ENCODE measurements around the gene GRIK5.
"Not testable (repeated sequence)": the region's sequence is repeated elsewhere in the genome, so short reads cannot be mapped to it uniquely, and the experiment has no call there.

GRIK5 gene

DNA sequence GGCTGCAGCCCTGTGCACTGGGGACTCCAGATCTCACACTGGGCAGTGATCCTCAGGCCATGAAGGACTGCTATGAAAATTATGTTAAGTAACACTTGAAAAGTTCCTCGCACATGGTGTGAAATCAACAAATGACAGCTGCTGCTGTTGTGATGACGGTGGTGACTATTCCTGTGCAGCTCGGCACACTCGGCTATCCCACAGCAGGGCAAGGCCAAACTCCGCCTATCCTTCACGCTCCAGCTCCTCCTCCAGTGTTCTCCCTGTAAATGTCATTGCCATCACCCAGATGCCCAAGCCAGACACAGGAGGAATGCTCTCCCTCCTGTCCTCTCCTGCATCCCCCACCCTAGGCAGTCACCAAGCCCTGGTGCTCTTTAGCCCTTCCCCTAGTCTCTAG is 31.3 kb downstream of the GRIK5 start:
- H3K4me1 ChIP-seq (ENCODE audit: control insufficient read depth, insufficient read depth, low read length), result peaks cover 2% of the 10 kb centered on the region
- no peak for DNase-seq (ENCODE audit: low read depth)
- H3K9me3 ChIP-seq (ENCODE audit: control insufficient read depth, low read length), result no peaks in the 10 kb centered on the region
- no peaks in the 10 kb centered on the region for H3K36me3 ChIP-seq (ENCODE audit: control insufficient read depth, insufficient read depth, low read length, severe bottlenecking)
- H3K9ac ChIP-seq (ENCODE audit: low read length), result no peak overlapping the region
- no peak overlapping the region for H3K4me3 ChIP-seq (ENCODE audit: low read length)
- H3K27me3 ChIP-seq (replicated peaks; ENCODE audit: control insufficient read depth, insufficient read depth, low read length), result peaks cover 18% of the 10 kb centered on the region

DNA sequence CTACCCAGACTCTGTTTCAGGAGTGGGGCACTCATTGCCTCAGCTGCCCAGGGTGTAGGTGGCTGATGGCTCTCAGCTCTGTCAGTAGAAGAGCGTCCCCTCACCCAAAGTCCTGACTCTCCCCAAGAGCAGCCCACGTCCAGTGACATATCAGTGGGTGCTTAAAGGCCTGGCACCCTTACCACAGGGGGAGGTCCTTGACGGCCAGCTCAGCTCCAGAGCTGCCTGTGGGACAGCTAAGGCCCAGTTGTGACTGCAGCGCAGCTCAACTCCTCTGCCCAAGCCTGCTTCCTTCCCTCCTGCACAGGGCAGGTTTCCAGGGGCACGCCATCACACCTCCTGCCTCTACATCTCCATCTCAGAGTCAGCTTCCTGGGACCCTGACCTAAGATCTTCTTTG is 32.4 kb downstream of the GRIK5 start:
- no peak overlapping the region for H3K4me3 ChIP-seq (ENCODE audit: low read length)
- H3K4me1 ChIP-seq (ENCODE audit: control insufficient read depth, insufficient read depth, low read length), result peaks cover 10% of the 10 kb centered on the region
- no peak for DNase-seq (ENCODE audit: low read depth)
- no peaks in the 10 kb centered on the region for H3K9me3 ChIP-seq (ENCODE audit: control insufficient read depth, low read length)
- H3K9ac ChIP-seq (ENCODE audit: low read length), result no peak overlapping the region
- peaks cover 16% of the 10 kb centered on the region for H3K27me3 ChIP-seq (replicated peaks; ENCODE audit: control insufficient read depth, insufficient read depth, low read length)
- no peaks in the 10 kb centered on the region for H3K36me3 ChIP-seq (ENCODE audit: control insufficient read depth, insufficient read depth, low read length, severe bottlenecking)

DNA sequence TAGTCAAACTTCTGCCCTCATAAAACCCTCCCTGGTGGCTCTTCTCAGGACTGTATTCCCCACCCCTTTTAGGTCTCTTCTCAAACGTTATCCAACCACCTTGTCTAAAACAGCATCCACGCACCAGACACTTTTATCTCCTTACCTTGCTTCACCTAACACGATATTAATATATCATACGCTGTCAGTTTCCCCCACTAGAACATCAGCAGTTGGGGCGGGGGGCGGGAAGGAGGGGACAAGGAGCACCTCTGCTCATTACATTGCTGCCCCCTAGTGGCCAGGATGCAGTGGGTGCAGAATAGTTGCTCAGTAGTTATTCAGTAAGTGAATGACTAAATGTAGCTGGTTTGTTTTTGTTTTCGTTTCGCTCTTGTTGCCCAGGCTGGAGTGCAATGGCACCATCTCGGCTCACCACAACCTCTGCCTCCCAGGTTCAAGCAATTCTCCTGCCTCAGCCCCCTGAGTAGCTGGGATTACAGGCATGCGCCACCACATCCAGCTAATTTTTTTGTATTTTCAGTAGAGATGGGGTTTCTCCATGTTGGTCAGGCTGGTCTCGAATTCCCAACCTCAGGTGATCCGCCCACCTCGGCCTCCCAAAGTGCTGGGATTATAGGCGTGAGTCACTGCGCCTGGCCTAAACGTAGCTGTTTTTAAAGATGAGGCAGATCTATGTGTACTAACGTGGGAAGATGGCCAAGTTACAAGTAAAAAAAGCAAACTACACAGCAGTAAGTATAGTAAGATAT is 35.2 kb downstream of the GRIK5 start:
- peak overlapping the region; percentile 29 for H3K4me3 ChIP-seq (ENCODE audit: low read length)
- H3K36me3 ChIP-seq (ENCODE audit: control insufficient read depth, insufficient read depth, low read length, severe bottlenecking); H3K9ac ChIP-seq (ENCODE audit: low read length); H3K9me3 ChIP-seq (ENCODE audit: control insufficient read depth, low read length): not testable (repeated sequence)
- peaks cover 30% of the 10 kb centered on the region for H3K4me1 ChIP-seq (ENCODE audit: control insufficient read depth, insufficient read depth, low read length)
- DNase-seq (ENCODE audit: low read depth), result peak; percentile 92
- H3K27me3 ChIP-seq (replicated peaks; ENCODE audit: control insufficient read depth, insufficient read depth, low read length), result peaks cover 11% of the 10 kb centered on the region

DNA sequence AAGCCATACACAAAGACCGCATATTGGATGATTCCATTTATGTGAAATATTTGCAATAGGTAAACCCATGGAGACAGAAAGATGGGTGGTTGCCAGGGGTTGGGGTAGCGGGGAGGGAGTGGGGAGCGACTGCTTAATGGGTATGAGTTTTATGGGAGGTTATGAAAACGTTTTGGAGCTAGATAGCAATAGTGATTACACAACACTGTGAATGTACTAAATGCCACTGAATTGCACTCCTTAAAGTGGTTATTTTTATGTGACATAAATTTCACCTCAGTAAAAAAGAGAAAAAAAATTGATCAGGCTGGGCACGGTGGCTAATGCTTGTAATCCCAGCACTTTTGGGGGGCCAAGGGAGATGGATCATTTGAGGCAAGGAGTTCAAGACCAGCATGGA is 36.6 kb downstream of the GRIK5 start:
- Histone ChIP-seq H3K9ac (ENCODE audit: low read length) (no peak overlapping the region), H3K4me1 (ENCODE audit: control insufficient read depth, insufficient read depth, low read length) (peaks cover 30% of the 10 kb centered on the region), H3K4me3 (ENCODE audit: low read length) (no peak overlapping the region), H3K27me3 (replicated peaks; ENCODE audit: control insufficient read depth, insufficient read depth, low read length) (peaks cover 18% of the 10 kb centered on the region), H3K36me3 (ENCODE audit: control insufficient read depth, insufficient read depth, low read length, severe bottlenecking) (no peaks in the 10 kb centered on the region), H3K9me3 (ENCODE audit: control insufficient read depth, low read length) (no peaks in the 10 kb centered on the region)
- DNase-seq (ENCODE audit: low read depth), result no peak

DNA sequence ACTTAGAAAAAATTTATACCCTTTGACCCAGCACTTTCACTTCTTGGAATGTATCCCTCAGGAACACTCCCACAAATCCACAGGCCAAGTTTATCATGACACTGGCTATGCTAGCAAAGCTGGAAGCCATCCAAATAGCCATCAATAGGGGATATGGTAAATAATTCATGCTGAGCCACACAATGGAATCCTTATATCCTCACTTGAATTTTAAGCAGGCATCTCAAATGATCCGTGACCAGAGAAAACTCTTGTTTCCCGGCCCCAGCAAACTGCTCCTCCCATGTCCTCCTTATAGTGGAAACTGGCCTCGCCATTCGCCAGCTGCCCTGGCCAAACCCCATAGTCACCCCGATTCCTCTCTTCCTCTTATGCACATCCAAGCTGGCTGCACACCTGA is 37.6 kb downstream of the GRIK5 start:
- Histone ChIP-seq H3K9me3 (ENCODE audit: control insufficient read depth, low read length) (no peaks in the 10 kb centered on the region), H3K36me3 (ENCODE audit: control insufficient read depth, insufficient read depth, low read length, severe bottlenecking) (no peaks in the 10 kb centered on the region), H3K9ac (ENCODE audit: low read length) (no peak overlapping the region), H3K4me3 (ENCODE audit: low read length) (no peak overlapping the region), H3K4me1 (ENCODE audit: control insufficient read depth, insufficient read depth, low read length) (peaks cover 30% of the 10 kb centered on the region), H3K27me3 (replicated peaks; ENCODE audit: control insufficient read depth, insufficient read depth, low read length) (peaks cover 25% of the 10 kb centered on the region)
- no peak for DNase-seq (ENCODE audit: low read depth)

DNA sequence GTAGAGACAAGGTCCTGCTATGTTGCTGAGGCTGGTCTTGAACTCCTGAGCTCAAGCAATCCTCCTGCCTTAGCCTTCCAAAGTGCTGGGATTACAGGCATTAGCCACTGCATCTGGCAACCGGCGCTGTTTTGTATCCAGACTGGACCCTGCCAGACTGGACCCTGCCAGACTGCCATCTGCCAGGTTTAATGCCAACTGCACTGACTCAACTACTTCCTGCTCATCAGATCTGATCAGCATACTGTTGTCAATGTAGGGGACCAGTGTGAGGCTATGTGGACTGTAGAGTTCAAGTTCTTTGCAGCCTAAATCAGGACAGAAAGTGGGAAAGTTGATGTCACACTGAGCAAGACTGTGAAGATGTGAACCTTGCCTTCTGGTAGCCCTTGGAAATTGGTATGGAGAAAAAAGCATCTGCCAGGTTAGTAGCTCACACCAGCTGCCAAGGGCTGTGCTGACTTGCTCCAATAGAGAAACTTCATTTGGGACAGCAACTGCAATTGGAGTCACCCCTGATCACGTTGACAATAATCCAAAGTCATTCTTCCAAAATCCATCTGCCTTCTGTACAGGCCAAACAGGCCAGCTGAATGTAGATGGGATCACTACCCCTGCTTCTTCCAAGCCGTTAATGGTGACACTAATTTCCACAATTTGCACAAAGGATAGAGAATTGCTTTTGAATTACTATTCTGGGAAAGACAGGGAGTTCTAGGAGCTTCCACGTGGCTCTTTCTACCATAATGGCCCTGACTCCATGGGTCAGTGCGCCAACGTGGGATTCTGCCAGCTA is 39.2 kb downstream of the GRIK5 start:
- Histone ChIP-seq H3K4me1 (ENCODE audit: control insufficient read depth, insufficient read depth, low read length) (peaks cover 30% of the 10 kb centered on the region), H3K9ac (ENCODE audit: low read length) (no peak overlapping the region), H3K4me3 (ENCODE audit: low read length) (no peak overlapping the region), H3K9me3 (ENCODE audit: control insufficient read depth, low read length) (no peaks in the 10 kb centered on the region), H3K36me3 (ENCODE audit: control insufficient read depth, insufficient read depth, low read length, severe bottlenecking) (no peaks in the 10 kb centered on the region), H3K27me3 (replicated peaks; ENCODE audit: control insufficient read depth, insufficient read depth, low read length) (peaks cover 34% of the 10 kb centered on the region)
- DNase-seq (ENCODE audit: low read depth), result no peak

DNA sequence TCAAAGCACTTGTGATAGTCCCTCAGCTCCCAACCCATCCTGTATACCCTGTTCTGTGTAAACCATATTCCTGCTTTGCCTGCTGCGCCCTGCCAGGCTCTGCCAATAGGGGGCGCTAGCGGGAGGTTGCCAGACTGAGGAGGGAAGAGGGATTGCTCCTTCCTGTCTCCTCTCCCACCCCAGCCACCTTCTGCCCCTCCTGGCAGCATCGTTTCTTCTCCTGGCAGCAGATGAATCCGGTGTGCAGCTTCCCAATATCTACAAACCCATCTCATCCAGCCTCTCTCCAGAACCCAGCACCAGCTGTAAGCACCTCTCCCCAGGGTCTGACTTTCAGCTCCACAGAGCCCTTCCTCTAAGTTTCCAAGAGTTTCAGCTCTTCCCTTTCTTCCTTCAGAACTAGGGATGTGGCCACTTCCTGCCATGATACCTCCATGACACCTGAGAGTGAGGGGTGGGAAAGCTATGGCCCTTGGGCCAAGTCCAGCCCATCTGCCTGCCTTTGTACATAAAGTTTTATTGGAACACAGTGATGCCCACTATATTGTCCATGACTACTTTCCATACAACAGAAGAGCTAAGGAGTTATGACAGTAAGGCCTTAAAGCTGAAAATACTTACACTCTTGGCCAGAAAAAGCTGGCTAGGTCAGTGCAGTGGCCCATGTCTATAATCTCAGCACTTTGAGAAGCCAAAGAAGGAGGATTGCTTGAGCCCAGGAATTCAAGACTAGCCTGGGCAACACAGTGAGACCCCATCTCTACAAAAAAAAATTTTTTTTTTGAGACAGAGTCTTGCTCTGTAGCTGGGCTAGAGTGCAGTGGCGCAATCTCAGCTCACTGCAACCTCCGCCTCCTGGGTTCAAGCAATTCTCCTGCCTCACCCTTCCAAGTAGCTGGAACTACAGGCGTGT is 41.4 kb downstream of the GRIK5 start:
- Histone ChIP-seq H3K9me3 (ENCODE audit: control insufficient read depth, low read length) (no peaks in the 10 kb centered on the region), H3K27me3 (replicated peaks; ENCODE audit: control insufficient read depth, insufficient read depth, low read length) (peaks cover 40% of the 10 kb centered on the region), H3K36me3 (ENCODE audit: control insufficient read depth, insufficient read depth, low read length, severe bottlenecking) (no peaks in the 10 kb centered on the region), H3K4me3 (ENCODE audit: low read length) (no peak overlapping the region), H3K4me1 (ENCODE audit: control insufficient read depth, insufficient read depth, low read length) (peaks cover 40% of the 10 kb centered on the region), H3K9ac (ENCODE audit: low read length) (no peak overlapping the region)
- DNase-seq (ENCODE audit: low read depth), result no peak

DNA sequence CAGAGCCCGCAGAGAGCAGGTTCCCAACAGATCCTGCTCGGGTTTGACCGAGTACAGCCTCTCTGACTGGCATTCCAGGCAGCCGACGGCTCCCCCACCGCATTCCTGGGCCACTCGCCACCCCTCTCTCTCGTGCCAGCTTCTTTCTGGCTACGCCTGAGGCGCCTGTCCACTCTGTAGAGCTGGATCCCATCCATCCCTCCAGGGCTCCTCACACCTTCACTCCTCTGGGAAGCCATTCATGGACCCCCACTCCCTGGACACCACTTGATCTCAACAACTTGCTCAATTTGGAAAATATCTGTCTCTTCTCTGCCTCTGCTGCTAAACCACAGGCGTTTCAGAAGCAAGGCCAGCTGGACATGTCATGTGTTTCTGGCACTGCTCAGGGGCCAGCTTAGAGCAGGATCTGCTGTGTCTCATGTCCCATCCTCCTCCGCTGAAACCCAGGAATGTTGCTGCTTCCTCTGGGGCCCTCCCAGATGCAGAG is 45.3 kb downstream of the GRIK5 start:
- no peak overlapping the region for H3K9ac ChIP-seq (ENCODE audit: low read length)
- H3K27me3 ChIP-seq (replicated peaks; ENCODE audit: control insufficient read depth, insufficient read depth, low read length), result peaks cover 38% of the 10 kb centered on the region
- peak; percentile 69 for DNase-seq (ENCODE audit: low read depth)
- no peaks in the 10 kb centered on the region for H3K36me3 ChIP-seq (ENCODE audit: control insufficient read depth, insufficient read depth, low read length, severe bottlenecking)
- peaks cover 13% of the 10 kb centered on the region for H3K4me1 ChIP-seq (ENCODE audit: control insufficient read depth, insufficient read depth, low read length)
- no peak overlapping the region for H3K4me3 ChIP-seq (ENCODE audit: low read length)
- H3K9me3 ChIP-seq (ENCODE audit: control insufficient read depth, low read length), result no peaks in the 10 kb centered on the region

DNA sequence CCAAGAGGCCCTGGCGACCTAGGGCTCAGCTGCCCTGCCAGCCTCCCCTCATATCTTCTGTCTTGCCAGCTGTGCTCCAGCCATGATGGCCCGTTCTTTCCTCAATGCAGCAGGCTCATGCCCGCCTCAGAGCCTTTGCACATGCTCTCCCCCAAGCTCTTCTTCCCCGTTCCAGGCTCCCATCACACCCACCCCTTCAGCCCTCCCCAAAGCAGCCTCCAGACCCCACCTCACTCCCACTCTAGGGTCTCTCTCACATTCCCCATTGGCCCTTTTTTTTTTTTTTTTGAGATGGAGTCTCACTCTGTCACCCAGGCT is 46.1 kb downstream of the GRIK5 start:
- Histone ChIP-seq H3K4me3 (ENCODE audit: low read length) (no peak overlapping the region), H3K9ac (ENCODE audit: low read length) (no peak overlapping the region), H3K36me3 (ENCODE audit: control insufficient read depth, insufficient read depth, low read length, severe bottlenecking) (no peaks in the 10 kb centered on the region), H3K27me3 (replicated peaks; ENCODE audit: control insufficient read depth, insufficient read depth, low read length) (peaks cover 36% of the 10 kb centered on the region), H3K4me1 (ENCODE audit: control insufficient read depth, insufficient read depth, low read length) (peaks cover 17% of the 10 kb centered on the region), H3K9me3 (ENCODE audit: control insufficient read depth, low read length) (no peaks in the 10 kb centered on the region)
- no peak for DNase-seq (ENCODE audit: low read depth)

DNA sequence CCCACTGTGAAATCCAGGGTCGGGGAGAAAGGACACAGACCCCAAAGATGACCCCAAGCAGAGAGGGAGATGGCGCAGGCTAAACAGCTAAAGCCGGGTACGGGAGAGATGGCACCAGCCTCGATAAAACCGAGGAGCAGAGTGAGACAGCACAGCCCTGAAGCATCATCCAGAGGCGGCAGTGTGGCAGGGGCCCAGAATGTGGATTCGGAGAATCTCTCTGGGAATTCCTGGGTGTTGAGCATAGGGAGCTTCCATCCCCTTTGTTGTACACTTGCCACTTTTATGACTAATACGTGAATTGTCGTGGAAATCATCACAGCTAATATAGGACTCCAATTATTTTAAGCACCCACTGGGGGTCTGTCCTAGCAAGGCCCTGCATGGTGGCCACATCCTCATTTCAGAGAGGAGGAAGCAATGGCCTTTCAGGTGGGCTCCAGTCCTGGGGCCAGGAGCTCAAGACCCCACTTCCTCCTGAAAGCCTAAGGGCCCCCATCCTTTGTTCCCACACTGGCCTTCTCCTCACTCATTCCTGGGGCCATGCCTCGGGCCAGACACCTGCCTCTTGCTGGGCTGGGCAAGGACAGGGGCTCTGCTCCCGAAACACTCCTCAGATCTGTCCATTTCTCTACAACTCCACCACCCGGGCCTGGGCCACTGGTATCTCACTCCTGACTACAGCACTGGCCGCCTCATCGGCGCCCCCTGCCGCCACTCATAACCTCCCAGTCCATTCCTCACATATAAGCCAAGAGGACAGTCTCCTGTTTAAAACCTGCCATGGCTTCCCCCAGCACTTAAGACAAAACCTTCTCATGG is 46.7 kb downstream of the GRIK5 start:
- H3K4me3 ChIP-seq (ENCODE audit: low read length), result no peak overlapping the region
- H3K27me3 ChIP-seq (replicated peaks; ENCODE audit: control insufficient read depth, insufficient read depth, low read length), result peaks cover 31% of the 10 kb centered on the region
- peaks cover 20% of the 10 kb centered on the region for H3K4me1 ChIP-seq (ENCODE audit: control insufficient read depth, insufficient read depth, low read length)
- peak; percentile 31 for DNase-seq (ENCODE audit: low read depth)
- H3K36me3 ChIP-seq (ENCODE audit: control insufficient read depth, insufficient read depth, low read length, severe bottlenecking), result no peaks in the 10 kb centered on the region
- no peak overlapping the region for H3K9ac ChIP-seq (ENCODE audit: low read length)
- H3K9me3 ChIP-seq (ENCODE audit: control insufficient read depth, low read length), result no peaks in the 10 kb centered on the region

Measured in adipocyte (in vitro differentiated cells).